Heart left ventricle (tissue), 16 donors: ENCODE measurements around the gene E2F1. TPM values are rescaled to one million over a fixed set of nuclear protein-coding genes. Genes with fewer than 3 reads are reported as not detected.

ENCODE experiments used
- ATAC-seq, 4 donors: fragments of 200-7000 bp; cut with Tn5 transposase; one replicate each; pipeline ENCODE4 v1.9.1; 2020 to 2022; ENCODE audit warnings: moderate library complexity in 4 of 4, mild to moderate bottlenecking in 3 of 4, moderate number of reproducible peaks in 1 of 4
- DNase-seq, 5 donors: peaks; one replicate each; pipeline ENCODE4 v3.0.0-alpha.2; 2020
- H3K27ac ChIP-seq, 12 donors: fragments of 200-600 bp; sonication (generic) in 4 of 12; one replicate each; pipeline versions ENCODE4 v1.5.0 to v1.8.0; 2016 to 2022; ENCODE audit warnings: mild to moderate bottlenecking in 2 of 12
- H3K27me3 ChIP-seq, 9 donors: fragments of 200-600 bp; sonication (generic) in 2 of 9; one replicate each; pipeline versions ENCODE4 v1.5.1 to v1.8.0; 2016 to 2022; ENCODE audit warnings: mild to moderate bottlenecking in 3 of 9
- H3K36me3 ChIP-seq, 9 donors: fragments of 200-600 bp; sonication (generic) in 2 of 9; one replicate each; pipeline versions ENCODE4 v1.5.0 to v1.8.0; 2018 to 2022; ENCODE audit warnings: mild to moderate bottlenecking in 2 of 9
- H3K4me1 ChIP-seq, 12 donors: fragments of 200-600 bp; sonication (generic) in 4 of 12; one replicate each; pipeline versions ENCODE4 v1.5.0 to v1.8.0; 2016 to 2022; ENCODE audit warnings: mild to moderate bottlenecking in 3 of 12
- H3K4me3 ChIP-seq, 12 donors: fragments of 200-600 bp; sonication (generic) in 4 of 12; one replicate each; pipeline versions ENCODE4 v1.5.0 to v1.8.0; 2017 to 2022; ENCODE audit warnings: mild to moderate bottlenecking in 9 of 12, moderate library complexity in 4 of 12
- H3K9me3 ChIP-seq, 12 donors: fragments of 200-600 bp; sonication (generic) in 4 of 12; one replicate each; pipeline versions ENCODE4 v1.5.0 to v1.8.0; 2016 to 2022; ENCODE audit warnings: mild to moderate bottlenecking in 1 of 12
- CTCF ChIP-seq, 12 donors: fragments of 200-600 bp; sonication (generic) in 4 of 12; IDR thresholded peaks; one replicate each; pipeline versions ENCODE4 v1.5.0 to v1.8.0; 2018 to 2022; ENCODE audit warnings: antibody characterized with exemption in 12 of 12, mild to moderate bottlenecking in 5 of 12
- POLR2A ChIP-seq, 2 donors: fragments of 450-650 bp; IDR thresholded peaks; one replicate each; pipeline ENCODE4 v1.6.1; 2017; ENCODE audit warnings: antibody characterized with exemption in 2 of 2, mild to moderate bottlenecking in 2 of 2, moderate library complexity in 2 of 2
- WGBS, 4 donors: extraction: QIAGEN DNeasy Blood & Tissue Kit in 2 of 4; methylation state at CpG; one replicate each; pipeline versions ENCODE4 v1.1.5 to v1.1.7; 2013 to 2018; 5-methylcytosine and 5-hydroxymethylcytosine counted together
- intact Hi-C, 10 donors: fragments of 100-400 bp; cut with DNase I; formaldehyde crosslinking; loops; one replicate each; pipeline versions ENCODE4 v1.11.1 to v1.14.2; 2022
- polyA plus RNA-seq, 2 donors: library from polyadenylated mRNA; stranded (reverse); fragments of 200-250 nt; gene quantifications; one replicate each; pipeline ENCODE4 v1.2.3, GENCODE V29; 2013
- total RNA-seq, 9 donors: library from RNA; depleted of rRNA in 2 of 9; stranded (reverse); fragments of >200 nt in 2 of 9; fragmentation: NEBNext Ultra II Directional in 3 of 9; extraction: Animal tissue kit (Norgen Biotek cat#: 25700) in 3 of 9; gene quantifications; one replicate each; pipeline versions ENCODE4 v1.1.0 to v1.2.4, GENCODE V29; 2016 to 2023
- donor health status: ischemic (EF 13 %, LVEDD 7.1; RV severe dilation, severe dysfunction).
- donor health status: healthy with polysubstance abuse.
- donor health status: DM: no; HTN: yes; CAD: no.
- donor health status: DM: no; HTN: no; CAD: no.
- donor health status: ischemic (EF 25% LVEDD 6.9; RV normal size, moderate dysfunction).
- donor health status: ischemic (EF 25% LVEDD 5.7; RV mildly dilated, moderate dysfunction).
- donor health status: healthy.
- donor health status: DM: yes; HTN: yes; CAD: no.
- donor health status: ischemic (EF 35%, LVEDD 5.7; RV mildly dilated, moderate dysfunction).
- donor health status: nonischemic (EF 11% LVEDD 7.7; RV severe dilation, severe dysfunction).
- donor health status: DM: yes; HTN: yes; CAD: no.
- donor health status: PGD.
- donor health status: ischemic (EF 29% LVEDD 5.4; RV normal size, mild dysfunction).
- donor health status: nonischemic (EF 23%, LVEDD 6.1; RV moderate dilation, normal function).

E2F1 gene
- total and polyA plus RNA-seq, 11 donors = 0.32 to 6.4 (median 1.1) TPM

GRCh38 chr20:33694639-33695012 is 8.4 kb upstream of the E2F1 start:
- 82 to 84% (median 82%) methylated on average over 6 of the region's 6 CpGs for WGBS, 4 donors
- Histone ChIP-seq H3K9me3 (no peaks in the 10 kb centered on the region), H3K36me3 (no peaks in the 10 kb centered on the region), H3K4me3 (no peak overlapping the region), H3K27me3 (no peaks in the 10 kb centered on the region), H3K4me1 (peaks cover 0 to 19% (median 4%) of the 10 kb centered on the region in 12 donors), H3K27ac (peak overlapping the region in 3 of 12 donors; percentile 14 to 46 (median 36))
- intact Hi-C loops = loop anchor here in 1 of 10 donors (5.0 kb wide), 1 partner anchor 33 kb away; no protein-coding TSS in a partner anchor
- DNase-seq (no peak), ATAC-seq (peak in 1 of 4 donors; percentile 13)
- TF ChIP-seq POLR2A (IDR thresholded peaks at IDR 0.05) (no peak), CTCF (IDR thresholded peaks at IDR 0.05) (no peak)

- H3K27ac ChIP-seq = peak overlapping the region in 7 of 12 donors; percentile 14 to 62 (median 46)
- 69 to 82% (median 80%) methylated on average over 15 to 17 of the region's 17 CpGs for WGBS, 4 donors
- H3K4me3 ChIP-seq = no peak overlapping the region
- H3K4me1 ChIP-seq = peaks cover 0 to 23% (median 6%) of the 10 kb centered on the region in 12 donors
- intact Hi-C loops = loop anchor here in 1 of 10 donors (5.0 kb wide), 1 partner anchor 33 kb away; no protein-coding TSS in a partner anchor
- H3K27me3 ChIP-seq = no peaks in the 10 kb centered on the region
- no peaks in the 10 kb centered on the region for H3K36me3 ChIP-seq
- DNase-seq (peak in 2 of 5 donors; percentile 43 to 72), ATAC-seq (peak; percentile 31 to 71 (median 62))
- TF ChIP-seq CTCF (IDR thresholded peaks at IDR 0.05) = no peak
- TF ChIP-seq POLR2A (IDR thresholded peaks at IDR 0.05) = no peak
- H3K9me3 ChIP-seq = no peaks in the 10 kb centered on the region
Observed at GRCh38 chr20:33693741-33694638, 7.8 kb upstream of the E2F1 start.

- Histone ChIP-seq H3K27me3 (no peaks in the 10 kb centered on the region), H3K27ac (peak overlapping the region in 4 of 12 donors; percentile 36 to 62 (median 48)), H3K4me3 (no peak overlapping the region), H3K4me1 (peaks cover 0 to 29% (median 8%) of the 10 kb centered on the region in 12 donors), H3K36me3 (no peaks in the 10 kb centered on the region), H3K9me3 (no peaks in the 10 kb centered on the region)
- DNase-seq = no peak
- 63 to 80% (median 72%) methylated on average over 5 of the region's 5 CpGs for WGBS, 4 donors
- intact Hi-C loops = loop anchor here in 1 of 10 donors (5.0 kb wide), 1 partner anchor 34 kb away; no protein-coding TSS in a partner anchor
- TF ChIP-seq POLR2A (IDR thresholded peaks at IDR 0.05) (no peak), CTCF (IDR thresholded peaks at IDR 0.05) (no peak)
- ATAC-seq = no peak
Observed at GRCh38 chr20:33693289-33693688, 7.1 kb upstream of the E2F1 start.

GRCh38 chr20:33689973-33690372 is 3.8 kb upstream of the E2F1 start:
- intact Hi-C loops = loop anchor here in 4 of 10 donors (5.0 to 10.0 kb wide), 3 partner anchors 32 to 305 kb away; partner anchors contain the start of genes PXMP4 (in 3 of the 4) and RALY (in 1 of the 4)
- no peak for ATAC-seq
- Histone ChIP-seq H3K4me3 (no peak overlapping the region), H3K9me3 (no peaks in the 10 kb centered on the region), H3K4me1 (peaks cover 0 to 32% (median 13%) of the 10 kb centered on the region in 12 donors), H3K36me3 (no peaks in the 10 kb centered on the region), H3K27ac (peak overlapping the region in 1 of 12 donors; percentile 6), H3K27me3 (no peaks in the 10 kb centered on the region)
- no peak for DNase-seq
- TF ChIP-seq CTCF (IDR thresholded peaks at IDR 0.05) (no peak), POLR2A (IDR thresholded peaks at IDR 0.05) (no peak)
- 36 to 42% (median 39%) methylated on average over 4 of the region's 4 CpGs for WGBS, 4 donors
